HEK293 (cell line): Measurements from ENCODE around the gene SPNS1.

Experiments
- CTCF ChIA-PET: fragments of 350-600 bp; formaldehyde crosslinking; extraction: SDS; loops from one replicate; lab custom pipeline; 2021; ENCODE audit warnings: antibody characterized with exemption; lab: Yijun Ruan, JAX
- POLR2A ChIA-PET: fragments of 300-600 bp; formaldehyde crosslinking; extraction: SDS; loops from one replicate; lab custom pipeline; 2020; ENCODE audit warnings: antibody characterized with exemption, inconsistent platforms; lab: Yijun Ruan, JAX
- H3K27ac ChIP-seq: fragments of 200-500 bp; sonication (Bioruptor generic); 2 replicates; pipeline ENCODE4 v1.5.1; 2014; ENCODE audit warnings: low read depth, low read length, control low read depth, inconsistent platforms; ENCODE audit errors: extremely low read depth
- H3K36me3 ChIP-seq, 2 experiments: fragments of 200-500 bp in 1 of 2; sonication (Bioruptor generic) in 1 of 2; 1 replicate in 1 of 2; 2 replicates in 1 of 2; pipeline ENCODE4 v1.5.1; 2014 to 2017; ENCODE audit warnings: inconsistent platforms in 2 of 2, low read length in 2 of 2; ENCODE audit not compliant: control insufficient read depth in 2 of 2, insufficient read depth in 1 of 2
- H3K4me1 ChIP-seq: fragments of 200-500 bp; sonication (Bioruptor generic); 2 replicates; pipeline ENCODE4 v1.5.1; 2014; ENCODE audit warnings: mild to moderate bottlenecking, low read length, inconsistent platforms; ENCODE audit not compliant: control insufficient read depth, insufficient read depth
- H3K4me3 ChIP-seq: 2 replicates; pipeline ENCODE4 v1.5.1; 2011; ENCODE audit warnings: low read depth, mild to moderate bottlenecking, control low read depth, low read length, moderate library complexity
- H3K9me3 ChIP-seq: fragments of 200-500 bp; sonication (Bioruptor generic); 2 replicates; pipeline ENCODE4 v1.5.1; 2014; ENCODE audit warnings: low read depth, low read length, inconsistent platforms; ENCODE audit not compliant: control insufficient read depth, insufficient read depth
- KLF10 ChIP-seq: fragments of 450-650 bp; IDR thresholded peaks from 2 replicates; pipeline ENCODE4 v1.5.1; 2018; ENCODE audit warnings: missing biosample characterization, mild to moderate bottlenecking, missing genetic modification characterization
- KLF7 ChIP-seq: fragments of 450-650 bp; formaldehyde crosslinking; IDR thresholded peaks from 2 replicates; pipeline ENCODE4 v1.5.1; 2016; ENCODE audit warnings: missing biosample characterization, missing genetic modification characterization, borderline replicate concordance
- TCF7L2 ChIP-seq: IDR thresholded peaks from 2 replicates; pipeline ENCODE4 v1.6.1; 2011; ENCODE audit warnings: low read depth, mild to moderate bottlenecking, inconsistent platforms, low read length, moderate library complexity, borderline replicate concordance
- YY1 ChIP-seq: fragments of 450-650 bp; formaldehyde crosslinking; IDR thresholded peaks from 2 replicates; pipeline ENCODE4 v1.5.1; 2018; ENCODE audit warnings: missing biosample characterization, missing genetic modification characterization
- ZBTB8A ChIP-seq: fragments of 450-650 bp; formaldehyde crosslinking; IDR thresholded peaks from 2 replicates; pipeline ENCODE4 v1.5.1; 2016; ENCODE audit warnings: missing biosample characterization, missing genetic modification characterization
- ZNF132 ChIP-seq: fragments of 450-650 bp; formaldehyde crosslinking; IDR thresholded peaks from 2 replicates; pipeline ENCODE4 v1.5.1; 2017; ENCODE audit warnings: missing biosample characterization, missing genetic modification characterization, borderline replicate concordance
- ZNF19 ChIP-seq: fragments of 450-650 bp; formaldehyde crosslinking; IDR thresholded peaks from 2 replicates; pipeline ENCODE4; 2016; ENCODE audit warnings: missing biosample characterization, missing genetic modification characterization, low read depth
- ZNF366 ChIP-seq: fragments of 450-650 bp; formaldehyde crosslinking; conservative IDR thresholded peaks from 2 replicates; pipeline ENCODE4 v1.5.1; 2016; ENCODE audit warnings: missing biosample characterization, missing genetic modification characterization
- ZNF391 ChIP-seq: fragments of 450-650 bp; formaldehyde crosslinking; IDR thresholded peaks from 2 replicates; pipeline ENCODE4 v1.5.1; 2016; ENCODE audit warnings: low read depth, missing biosample characterization, missing genetic modification characterization, borderline replicate concordance
- ZNF530 ChIP-seq: fragments of 450-650 bp; formaldehyde crosslinking; IDR thresholded peaks from 2 replicates; pipeline ENCODE4 v1.5.1; 2016; ENCODE audit warnings: low read depth, missing biosample characterization, missing genetic modification characterization
- ZNF558 ChIP-seq: fragments of 450-650 bp; formaldehyde crosslinking; IDR thresholded peaks from 2 replicates; pipeline ENCODE4 v1.5.1; 2016; ENCODE audit warnings: missing biosample characterization, missing genetic modification characterization
- ZNF624 ChIP-seq: fragments of 450-650 bp; formaldehyde crosslinking; IDR thresholded peaks from 2 replicates; pipeline ENCODE4 v1.5.1; 2017; ENCODE audit warnings: missing biosample characterization, missing genetic modification characterization
- ZNF629 ChIP-seq: fragments of 450-650 bp; formaldehyde crosslinking; IDR thresholded peaks from 2 replicates; pipeline ENCODE4 v1.5.1; 2017; ENCODE audit warnings: missing biosample characterization, missing genetic modification characterization
- ZNF658 ChIP-seq: fragments of 450-650 bp; formaldehyde crosslinking; IDR thresholded peaks from 2 replicates; pipeline ENCODE4; 2016; ENCODE audit warnings: missing biosample characterization, missing genetic modification characterization
- ZNF660 ChIP-seq: fragments of 450-650 bp; IDR thresholded peaks from 2 replicates; pipeline ENCODE4 v1.5.1; 2018; ENCODE audit warnings: missing biosample characterization, mild to moderate bottlenecking, missing genetic modification characterization
- ZNF768 ChIP-seq: fragments of 450-650 bp; formaldehyde crosslinking; IDR thresholded peaks from 2 replicates; pipeline ENCODE4 v1.5.1; 2018; ENCODE audit warnings: missing biosample characterization, mild to moderate bottlenecking, missing genetic modification characterization
- ZNF792 ChIP-seq: fragments of 450-650 bp; formaldehyde crosslinking; IDR thresholded peaks from 2 replicates; pipeline ENCODE4 v1.5.1; 2016; ENCODE audit warnings: missing biosample characterization, missing genetic modification characterization
- ZNF830 ChIP-seq: fragments of 450-650 bp; IDR thresholded peaks from 2 replicates; pipeline ENCODE4 v1.5.0; 2018; ENCODE audit warnings: missing biosample characterization, missing genetic modification characterization, low read depth, mild to moderate bottlenecking, moderate library complexity
- ZSCAN16 ChIP-seq: fragments of 450-650 bp; formaldehyde crosslinking; IDR thresholded peaks from 2 replicates; pipeline ENCODE4 v1.5.1; 2016; ENCODE audit warnings: missing biosample characterization, missing genetic modification characterization
- TF ChIP-seq, protein P1 (sequence below): fragments of 450-650 bp; formaldehyde crosslinking; IDR thresholded peaks from 2 replicates; pipeline ENCODE4; 2016; ENCODE audit warnings: missing biosample characterization, missing genetic modification characterization
- TF ChIP-seq, protein P2 (sequence below): fragments of 450-650 bp; formaldehyde crosslinking; IDR thresholded peaks from 2 replicates; pipeline ENCODE4 v1.5.1; 2017; ENCODE audit warnings: missing biosample characterization, missing genetic modification characterization
- TF ChIP-seq, protein P3 (sequence below): fragments of 450-650 bp; IDR thresholded peaks from 2 replicates; pipeline ENCODE4 v1.5.1; 2018; ENCODE audit warnings: missing biosample characterization, mild to moderate bottlenecking, missing genetic modification characterization
- TF ChIP-seq, protein P4 (sequence below): fragments of 450-650 bp; formaldehyde crosslinking; conservative IDR thresholded peaks from 2 replicates; pipeline ENCODE4 v1.5.1; 2016; ENCODE audit warnings: low read depth, missing biosample characterization, missing genetic modification characterization
- TF ChIP-seq, protein P5 (sequence below): fragments of 450-650 bp; formaldehyde crosslinking; IDR thresholded peaks from 2 replicates; pipeline ENCODE4 v1.5.1; 2016; ENCODE audit warnings: missing biosample characterization, missing genetic modification characterization

Gene SPNS1

DNA sequence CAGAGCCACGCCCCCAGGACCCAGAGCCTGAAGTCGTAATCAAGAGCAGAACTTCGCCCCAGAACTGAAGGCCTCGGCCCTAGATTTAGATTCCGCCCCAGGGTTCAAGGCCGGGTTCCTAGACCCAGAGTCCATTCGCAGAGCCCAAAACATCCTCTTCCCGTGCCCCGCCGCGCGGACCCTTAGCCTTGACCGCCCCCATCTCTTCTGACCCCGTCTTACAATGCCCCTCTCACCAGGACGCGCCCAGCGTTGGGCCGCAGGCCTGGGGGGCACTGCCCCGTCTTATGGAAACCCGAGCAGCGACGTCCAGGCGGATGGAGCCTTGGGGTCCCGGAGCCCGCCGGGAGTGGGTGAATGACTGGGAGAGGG lies 37.8 kb upstream of the SPNS1 start:
- POLR2A ChIA-PET = interaction anchor here (1.0 kb wide), 2 partner anchors 9 to 14 kb away, joined by 3 read pairs; partner anchors contain the start of gene NFATC2IP
- H3K36me3 ChIP-seq = no peaks in the 10 kb centered on the region
- no peaks in the 10 kb centered on the region for H3K4me1 ChIP-seq
- H3K27ac ChIP-seq = no peak overlapping the region
- no peak overlapping the region for H3K4me3 ChIP-seq
- no peak for TF ChIP-seq KLF7 (tag by site-specific recombination)
- TF ChIP-seq, protein P1, sequence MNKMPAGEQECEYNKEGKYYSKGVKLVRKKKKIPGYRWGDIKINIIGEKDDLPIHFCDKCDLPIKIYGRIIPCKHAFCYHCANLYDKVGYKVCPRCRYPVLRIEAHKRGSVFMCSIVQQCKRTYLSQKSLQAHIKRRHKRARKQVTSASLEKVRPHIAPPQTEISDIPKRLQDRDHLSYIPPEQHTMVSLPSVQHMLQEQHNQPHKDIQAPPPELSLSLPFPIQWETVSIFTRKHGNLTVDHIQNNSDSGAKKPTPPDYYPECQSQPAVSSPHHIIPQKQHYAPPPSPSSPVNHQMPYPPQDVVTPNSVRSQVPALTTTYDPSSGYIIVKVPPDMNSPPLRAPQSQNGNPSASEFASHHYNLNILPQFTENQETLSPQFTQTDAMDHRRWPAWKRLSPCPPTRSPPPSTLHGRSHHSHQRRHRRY = no peak
- TF ChIP-seq ZSCAN16 (tag by site-specific recombination) = no peak
- TF ChIP-seq ZNF660 (tag by site-specific recombination) = no peak
- no peak for TF ChIP-seq ZNF132 (tag by site-specific recombination)
- no peak for TF ChIP-seq ZNF629 (tag by site-specific recombination)
- no peak for TF ChIP-seq ZNF558
- TF ChIP-seq KLF10 = no peak
- TF ChIP-seq, protein P2, sequence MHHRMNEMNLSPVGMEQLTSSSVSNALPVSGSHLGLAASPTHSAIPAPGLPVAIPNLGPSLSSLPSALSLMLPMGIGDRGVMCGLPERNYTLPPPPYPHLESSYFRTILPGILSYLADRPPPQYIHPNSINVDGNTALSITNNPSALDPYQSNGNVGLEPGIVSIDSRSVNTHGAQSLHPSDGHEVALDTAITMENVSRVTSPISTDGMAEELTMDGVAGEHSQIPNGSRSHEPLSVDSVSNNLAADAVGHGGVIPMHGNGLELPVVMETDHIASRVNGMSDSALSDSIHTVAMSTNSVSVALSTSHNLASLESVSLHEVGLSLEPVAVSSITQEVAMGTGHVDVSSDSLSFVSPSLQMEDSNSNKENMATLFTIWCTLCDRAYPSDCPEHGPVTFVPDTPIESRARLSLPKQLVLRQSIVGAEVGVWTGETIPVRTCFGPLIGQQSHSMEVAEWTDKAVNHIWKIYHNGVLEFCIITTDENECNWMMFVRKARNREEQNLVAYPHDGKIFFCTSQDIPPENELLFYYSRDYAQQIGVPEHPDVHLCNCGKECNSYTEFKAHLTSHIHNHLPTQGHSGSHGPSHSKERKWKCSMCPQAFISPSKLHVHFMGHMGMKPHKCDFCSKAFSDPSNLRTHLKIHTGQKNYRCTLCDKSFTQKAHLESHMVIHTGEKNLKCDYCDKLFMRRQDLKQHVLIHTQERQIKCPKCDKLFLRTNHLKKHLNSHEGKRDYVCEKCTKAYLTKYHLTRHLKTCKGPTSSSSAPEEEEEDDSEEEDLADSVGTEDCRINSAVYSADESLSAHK (tag by site-specific recombination) = no peak
- no peak for TF ChIP-seq ZNF366
- TF ChIP-seq, protein P3, sequence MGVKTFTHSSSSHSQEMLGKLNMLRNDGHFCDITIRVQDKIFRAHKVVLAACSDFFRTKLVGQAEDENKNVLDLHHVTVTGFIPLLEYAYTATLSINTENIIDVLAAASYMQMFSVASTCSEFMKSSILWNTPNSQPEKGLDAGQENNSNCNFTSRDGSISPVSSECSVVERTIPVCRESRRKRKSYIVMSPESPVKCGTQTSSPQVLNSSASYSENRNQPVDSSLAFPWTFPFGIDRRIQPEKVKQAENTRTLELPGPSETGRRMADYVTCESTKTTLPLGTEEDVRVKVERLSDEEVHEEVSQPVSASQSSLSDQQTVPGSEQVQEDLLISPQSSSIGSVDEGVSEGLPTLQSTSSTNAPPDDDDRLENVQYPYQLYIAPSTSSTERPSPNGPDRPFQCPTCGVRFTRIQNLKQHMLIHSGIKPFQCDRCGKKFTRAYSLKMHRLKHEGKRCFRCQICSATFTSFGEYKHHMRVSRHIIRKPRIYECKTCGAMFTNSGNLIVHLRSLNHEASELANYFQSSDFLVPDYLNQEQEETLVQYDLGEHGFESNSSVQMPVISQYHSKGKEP = no peak
- no peak for TF ChIP-seq ZNF391 (tag by site-specific recombination)
- TF ChIP-seq ZBTB8A (tag by site-specific recombination) = no peak
- CTCF ChIA-PET = interaction anchor here (0.7 to 0.9 kb wide), 3 partner anchors 8 to 41 kb away, joined by 3 to 4 read pairs (median 3); no protein-coding TSS in a partner anchor
- H3K9me3 ChIP-seq = no peaks in the 10 kb centered on the region

DNA sequence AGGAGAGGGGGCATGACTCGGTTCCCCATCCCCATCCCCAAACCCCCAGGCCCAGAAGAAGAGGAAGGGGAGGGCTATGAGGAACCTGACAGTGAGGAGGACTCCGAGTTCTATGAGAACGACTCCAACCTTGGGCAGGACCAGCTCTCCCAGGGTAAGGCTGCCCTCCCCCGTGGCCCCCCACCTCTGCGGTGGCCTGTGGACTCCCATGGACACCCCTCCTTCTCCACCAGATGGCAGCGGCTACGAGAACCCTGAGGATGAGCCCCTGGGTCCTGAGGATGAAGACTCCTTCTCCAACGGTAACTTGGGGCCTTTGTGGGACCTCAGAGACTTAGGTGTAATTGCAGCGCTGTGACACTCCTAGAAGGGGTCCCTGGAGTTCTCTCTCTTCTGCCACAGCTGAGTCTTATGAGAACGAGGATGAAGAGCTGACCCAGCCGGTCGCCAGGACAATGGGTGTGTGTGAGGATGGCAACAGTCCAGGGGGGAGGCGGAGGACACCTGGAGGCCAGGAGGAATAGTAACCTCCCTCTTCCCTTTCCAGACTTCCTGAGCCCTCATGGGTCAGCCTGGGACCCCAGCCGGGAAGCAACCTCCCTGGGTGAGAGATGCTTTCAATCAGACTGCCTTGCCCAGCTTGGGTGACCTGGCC lies 37.2 kb upstream of the SPNS1 start:
- ChIA-PET POLR2A (no interaction called here), CTCF (interaction anchor here (0.6 to 0.7 kb wide), 3 partner anchors 18 to 40 kb away, joined by 3 to 4 read pairs (median 3); no protein-coding TSS in a partner anchor)
- TF ChIP-seq TCF7L2 (no peak), ZNF792 (tag by site-specific recombination) (no peak), ZNF830 (no peak), ZNF19 (tag by site-specific recombination) (no peak), ZNF391 (tag by site-specific recombination) (no peak), ZNF658 (tag by site-specific recombination) (no peak), ZNF530 (no peak), ZNF768 (no peak), YY1 (no peak), ZNF624 (no peak)
- TF ChIP-seq, protein P4, sequence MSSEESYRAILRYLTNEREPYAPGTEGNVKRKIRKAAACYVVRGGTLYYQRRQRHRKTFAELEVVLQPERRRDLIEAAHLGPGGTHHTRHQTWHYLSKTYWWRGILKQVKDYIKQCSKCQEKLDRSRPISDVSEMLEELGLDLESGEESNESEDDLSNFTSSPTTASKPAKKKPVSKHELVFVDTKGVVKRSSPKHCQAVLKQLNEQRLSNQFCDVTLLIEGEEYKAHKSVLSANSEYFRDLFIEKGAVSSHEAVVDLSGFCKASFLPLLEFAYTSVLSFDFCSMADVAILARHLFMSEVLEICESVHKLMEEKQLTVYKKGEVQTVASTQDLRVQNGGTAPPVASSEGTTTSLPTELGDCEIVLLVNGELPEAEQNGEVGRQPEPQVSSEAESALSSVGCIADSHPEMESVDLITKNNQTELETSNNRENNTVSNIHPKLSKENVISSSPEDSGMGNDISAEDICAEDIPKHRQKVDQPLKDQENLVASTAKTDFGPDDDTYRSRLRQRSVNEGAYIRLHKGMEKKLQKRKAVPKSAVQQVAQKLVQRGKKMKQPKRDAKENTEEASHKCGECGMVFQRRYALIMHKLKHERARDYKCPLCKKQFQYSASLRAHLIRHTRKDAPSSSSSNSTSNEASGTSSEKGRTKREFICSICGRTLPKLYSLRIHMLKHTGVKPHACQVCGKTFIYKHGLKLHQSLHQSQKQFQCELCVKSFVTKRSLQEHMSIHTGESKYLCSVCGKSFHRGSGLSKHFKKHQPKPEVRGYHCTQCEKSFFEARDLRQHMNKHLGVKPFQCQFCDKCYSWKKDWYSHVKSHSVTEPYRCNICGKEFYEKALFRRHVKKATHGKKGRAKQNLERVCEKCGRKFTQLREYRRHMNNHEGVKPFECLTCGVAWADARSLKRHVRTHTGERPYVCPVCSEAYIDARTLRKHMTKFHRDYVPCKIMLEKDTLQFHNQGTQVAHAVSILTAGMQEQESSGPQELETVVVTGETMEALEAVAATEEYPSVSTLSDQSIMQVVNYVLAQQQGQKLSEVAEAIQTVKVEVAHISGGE (tag by site-specific recombination) = no peak
- TF ChIP-seq, protein P5, sequence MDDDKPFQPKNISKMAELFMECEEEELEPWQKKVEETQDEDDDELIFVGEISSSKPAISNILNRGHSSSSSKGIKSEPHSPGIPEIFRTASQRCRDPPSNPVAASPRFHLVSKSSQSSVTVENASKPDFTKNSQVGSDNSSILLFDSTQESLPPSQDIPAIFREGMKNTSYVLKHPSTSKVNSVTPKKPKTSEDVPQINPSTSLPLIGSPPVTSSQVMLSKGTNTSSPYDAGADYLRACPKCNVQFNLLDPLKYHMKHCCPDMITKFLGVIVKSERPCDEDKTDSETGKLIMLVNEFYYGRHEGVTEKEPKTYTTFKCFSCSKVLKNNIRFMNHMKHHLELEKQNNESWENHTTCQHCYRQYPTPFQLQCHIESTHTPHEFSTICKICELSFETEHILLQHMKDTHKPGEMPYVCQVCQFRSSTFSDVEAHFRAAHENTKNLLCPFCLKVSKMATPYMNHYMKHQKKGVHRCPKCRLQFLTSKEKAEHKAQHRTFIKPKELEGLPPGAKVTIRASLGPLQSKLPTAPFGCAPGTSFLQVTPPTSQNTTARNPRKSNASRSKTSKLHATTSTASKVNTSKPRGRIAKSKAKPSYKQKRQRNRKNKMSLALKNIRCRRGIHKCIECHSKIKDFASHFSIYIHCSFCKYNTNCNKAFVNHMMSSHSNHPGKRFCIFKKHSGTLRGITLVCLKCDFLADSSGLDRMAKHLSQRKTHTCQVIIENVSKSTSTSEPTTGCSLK (tag by site-specific recombination) = no peak
- Histone ChIP-seq H3K36me3 (no peaks in the 10 kb centered on the region), H3K9me3 (no peaks in the 10 kb centered on the region), H3K4me3 (no peak overlapping the region), H3K4me1 (no peaks in the 10 kb centered on the region), H3K27ac (no peak overlapping the region)
